Measurements from ENCODE around the gene MGST1.
"Not testable (repeated sequence)": the region's sequence is repeated elsewhere in the genome, so short reads cannot be mapped to it uniquely, and the experiment has no call there.

DNA sequence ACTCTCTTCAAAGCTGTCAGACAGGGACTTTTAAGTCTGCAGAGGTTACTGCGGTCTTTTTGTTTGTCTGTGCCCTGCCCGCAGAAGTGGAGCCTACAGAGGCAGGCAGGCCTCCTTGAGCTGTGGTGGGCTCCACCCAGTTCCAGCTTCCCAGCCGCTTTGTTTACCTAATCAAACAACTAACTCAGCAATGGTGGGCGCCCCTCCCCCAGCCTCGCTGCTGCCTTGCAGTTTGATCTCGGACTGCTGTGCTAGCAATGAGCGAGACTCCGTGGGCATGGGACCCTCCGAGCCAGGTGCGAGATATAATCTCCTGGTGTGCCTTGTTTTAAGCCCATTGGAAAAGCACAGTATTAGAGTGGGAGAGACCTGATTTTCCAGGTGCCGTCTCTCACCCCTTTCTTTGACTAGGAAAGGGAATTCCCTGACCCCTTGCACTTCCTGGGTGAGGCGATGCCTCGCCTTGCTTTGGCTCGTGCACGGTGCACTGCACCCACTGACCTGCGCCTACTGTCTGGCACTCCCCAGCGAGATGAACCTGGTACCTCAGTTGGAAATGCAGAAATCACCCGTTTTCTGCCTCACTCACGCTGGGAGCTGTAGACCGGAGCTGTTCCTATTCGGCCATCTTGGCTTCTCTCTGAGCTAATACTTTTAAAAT is 35.3 kb downstream of the MGST1 start:
- TF ChIP-seq, protein P1, sequence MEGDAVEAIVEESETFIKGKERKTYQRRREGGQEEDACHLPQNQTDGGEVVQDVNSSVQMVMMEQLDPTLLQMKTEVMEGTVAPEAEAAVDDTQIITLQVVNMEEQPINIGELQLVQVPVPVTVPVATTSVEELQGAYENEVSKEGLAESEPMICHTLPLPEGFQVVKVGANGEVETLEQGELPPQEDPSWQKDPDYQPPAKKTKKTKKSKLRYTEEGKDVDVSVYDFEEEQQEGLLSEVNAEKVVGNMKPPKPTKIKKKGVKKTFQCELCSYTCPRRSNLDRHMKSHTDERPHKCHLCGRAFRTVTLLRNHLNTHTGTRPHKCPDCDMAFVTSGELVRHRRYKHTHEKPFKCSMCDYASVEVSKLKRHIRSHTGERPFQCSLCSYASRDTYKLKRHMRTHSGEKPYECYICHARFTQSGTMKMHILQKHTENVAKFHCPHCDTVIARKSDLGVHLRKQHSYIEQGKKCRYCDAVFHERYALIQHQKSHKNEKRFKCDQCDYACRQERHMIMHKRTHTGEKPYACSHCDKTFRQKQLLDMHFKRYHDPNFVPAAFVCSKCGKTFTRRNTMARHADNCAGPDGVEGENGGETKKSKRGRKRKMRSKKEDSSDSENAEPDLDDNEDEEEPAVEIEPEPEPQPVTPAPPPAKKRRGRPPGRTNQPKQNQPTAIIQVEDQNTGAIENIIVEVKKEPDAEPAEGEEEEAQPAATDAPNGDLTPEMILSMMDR (IDR thresholded peaks at IDR 0.05) = not testable (repeated sequence)
- TF ChIP-seq POLR2A, EP300 (IDR thresholded peaks at IDR 0.05): not testable (repeated sequence)

Measured in sigmoid colon (tissue), 4 donors.